GM21825 (cell line): ENCODE measurements around the gene CNTNAP2.
"Not testable (repeated sequence)": the region's sequence is repeated elsewhere in the genome, so short reads cannot be mapped to it uniquely, and the experiment has no call there.

Source experiments
- ATAC-seq: cut with Tn5 transposase; IDR thresholded peaks from one replicate; pipeline ENCODE4 v1.9.1; 2021; ENCODE audit warnings: mild to moderate bottlenecking, moderate library complexity; ENCODE audit not compliant: unreplicated experiment

Gene CNTNAP2

DNA sequence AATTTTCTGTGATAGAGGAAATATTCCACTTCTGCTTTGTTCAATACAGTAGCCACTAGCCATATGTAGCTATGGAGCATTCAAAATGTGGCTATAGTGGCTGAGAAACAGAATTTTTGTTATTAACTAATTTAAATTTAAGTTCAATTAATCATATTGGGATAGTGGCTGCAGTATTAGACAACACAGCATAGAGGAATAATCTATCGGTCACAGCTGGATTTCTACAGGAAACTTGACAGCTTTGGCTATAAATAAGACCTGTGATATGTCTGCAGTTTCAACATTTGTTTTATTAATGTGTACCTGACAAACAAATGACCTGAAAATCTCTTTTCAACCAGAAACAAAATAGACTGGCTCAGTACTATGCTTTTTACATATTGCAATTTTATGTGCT lies 953.2 kb downstream of the CNTNAP2 start:
- ATAC-seq = no peak

GRCh38 chr7:147070886-147071285 lies 954.3 kb downstream of the CNTNAP2 start:
- no peak for ATAC-seq

DNA sequence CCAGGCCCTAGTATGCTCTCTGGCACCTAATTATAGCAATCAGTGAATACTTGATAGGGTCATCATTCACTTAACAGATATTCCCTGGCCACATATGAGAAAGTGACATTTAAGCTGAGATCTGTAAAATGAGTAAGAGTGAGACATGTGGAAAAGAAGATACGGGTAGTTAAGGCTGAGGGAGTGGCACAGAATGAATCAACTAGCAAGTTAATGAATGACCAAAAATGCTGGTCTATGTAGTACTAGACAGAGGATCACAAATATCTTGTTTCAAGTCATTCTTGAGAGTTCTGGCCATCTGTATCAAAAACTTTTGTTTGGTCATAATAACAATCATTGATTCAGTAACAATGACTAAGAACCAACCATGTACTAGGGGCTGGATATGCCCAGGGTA lies 954.9 kb downstream of the CNTNAP2 start:
- ATAC-seq = no peak

GRCh38 chr7:147078312-147078711 lies 961.7 kb downstream of the CNTNAP2 start:
- ATAC-seq = no peak

DNA sequence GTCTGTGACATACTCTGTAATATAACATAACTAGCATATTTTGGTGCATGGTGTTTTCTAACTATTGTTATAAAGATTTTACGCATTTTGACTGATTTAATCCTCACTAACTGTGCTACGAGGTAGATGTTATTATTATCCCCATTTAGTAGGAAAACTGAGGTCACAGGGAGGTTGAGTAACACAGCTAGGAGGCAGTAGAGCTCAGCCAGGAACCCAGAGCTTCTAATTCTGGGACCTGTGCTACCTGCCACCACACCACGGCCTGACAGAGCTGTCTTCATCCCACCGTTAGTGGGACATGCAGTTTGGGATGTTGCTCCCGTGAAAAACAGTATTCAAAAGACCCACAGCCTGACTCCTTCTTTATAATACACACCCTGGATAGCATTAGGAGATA lies 962.5 kb downstream of the CNTNAP2 start:
- no peak for ATAC-seq

DNA sequence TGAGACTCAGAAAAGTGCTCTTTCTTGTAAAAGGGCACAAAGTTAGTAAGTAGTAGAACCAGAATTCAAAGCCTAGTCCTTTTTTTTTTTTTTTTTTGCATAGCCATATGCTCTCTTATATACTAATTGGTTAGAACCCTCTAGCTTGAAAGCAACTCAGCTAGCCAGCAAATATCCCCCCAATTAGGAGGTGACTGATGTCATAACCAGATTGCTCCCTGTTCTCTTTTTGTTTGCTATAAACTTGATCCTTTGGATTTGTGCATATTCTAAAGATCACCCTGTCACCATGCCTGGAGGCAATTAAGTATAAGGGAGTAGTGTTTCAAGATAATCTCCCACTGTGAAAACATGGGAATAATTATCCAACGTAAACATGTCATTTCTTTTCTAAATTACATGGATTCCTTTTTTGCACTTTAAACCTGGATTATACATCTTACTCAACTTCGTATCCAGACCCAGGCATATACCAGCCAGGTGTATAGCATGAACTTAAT lies 963.4 kb downstream of the CNTNAP2 start:
- no peak for ATAC-seq

GRCh38 chr7:147081117-147081516 lies 964.5 kb downstream of the CNTNAP2 start:
- no peak for ATAC-seq

DNA sequence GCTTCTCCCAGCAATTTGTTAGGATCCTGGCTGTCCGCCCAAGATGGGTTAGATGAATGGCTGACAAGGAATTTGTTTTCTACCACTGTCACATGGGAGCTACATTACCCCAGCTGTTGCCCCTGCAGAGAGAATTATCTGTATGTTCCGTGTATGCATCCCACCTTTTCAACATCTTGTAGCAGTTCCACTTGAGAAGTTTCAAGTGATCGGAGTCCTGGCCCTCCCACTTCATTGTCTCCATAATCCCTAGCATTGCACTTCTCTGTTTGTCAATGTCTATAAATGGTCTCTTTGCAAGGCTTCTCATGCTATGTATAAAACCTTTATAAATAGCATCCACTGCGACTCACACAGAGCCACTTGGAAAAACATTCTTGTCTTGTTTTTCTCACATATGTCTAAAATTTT lies 972.5 kb downstream of the CNTNAP2 start:
- ATAC-seq = no peak

DNA sequence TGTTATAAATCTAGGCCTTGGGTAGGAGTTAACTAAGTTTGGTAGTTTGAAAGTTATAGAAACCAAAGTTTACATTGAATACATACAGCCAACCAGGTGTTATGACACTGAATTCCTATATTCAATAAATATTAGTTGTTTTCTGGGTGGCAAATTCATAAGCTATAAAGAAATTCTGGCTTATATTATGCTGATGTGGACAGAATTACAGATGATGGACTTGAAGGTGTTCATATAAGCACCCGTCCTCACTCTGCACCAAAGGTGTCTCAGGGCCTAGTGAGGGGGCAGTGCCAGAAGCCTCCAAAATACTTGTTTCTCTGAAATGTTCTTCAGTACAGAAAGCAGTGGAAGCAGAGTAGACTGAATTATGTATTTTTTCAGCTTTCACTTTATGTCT lies 973.0 kb downstream of the CNTNAP2 start:
- no peak for ATAC-seq

GRCh38 chr7:147096629-147097028 lies 980.0 kb downstream of the CNTNAP2 start:
- no peak for ATAC-seq

DNA sequence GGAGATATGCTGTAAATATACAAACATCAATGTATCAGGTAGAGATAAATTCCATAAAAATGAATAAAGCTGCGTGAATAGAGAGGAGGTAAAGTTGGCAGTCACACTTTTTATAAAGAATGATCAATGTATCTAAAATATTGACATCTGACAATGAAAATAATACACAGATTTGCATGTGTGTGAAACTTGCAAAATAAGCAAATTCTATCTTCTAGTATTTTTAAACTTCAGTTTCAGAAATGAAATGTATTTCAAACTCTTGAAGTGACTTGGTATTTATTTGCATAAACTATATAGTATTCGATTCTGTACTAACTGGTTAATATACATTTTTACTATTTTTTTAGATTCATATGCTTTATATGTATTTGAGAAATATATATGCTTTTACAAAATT lies 986.6 kb downstream of the CNTNAP2 start:
- no peak for ATAC-seq

GRCh38 chr7:147106746-147107145 lies 990.1 kb downstream of the CNTNAP2 start:
- ATAC-seq = no peak

DNA sequence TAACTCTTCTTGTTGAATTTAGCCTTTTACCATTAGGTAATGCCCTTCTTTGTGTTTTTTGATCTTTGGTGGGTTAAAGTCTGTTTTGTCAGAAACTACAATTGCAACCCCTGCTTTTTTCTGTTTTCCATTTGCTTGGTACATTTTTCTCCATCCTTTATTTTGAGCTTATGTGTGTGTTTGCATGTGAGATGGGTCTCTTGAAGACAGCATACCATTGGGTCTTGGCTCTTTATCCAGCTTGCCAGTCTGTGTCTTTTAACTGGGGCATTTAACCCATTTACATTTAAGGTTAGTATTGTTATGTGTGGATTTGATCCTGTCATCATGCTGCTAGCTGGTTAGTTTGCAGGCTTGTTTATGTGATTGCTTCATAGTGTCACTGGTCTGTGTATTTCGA lies 997.9 kb downstream of the CNTNAP2 start:
- ATAC-seq = not testable (repeated sequence)

GRCh38 chr7:147136352-147136751 lies 1019.8 kb downstream of the CNTNAP2 start:
- ATAC-seq = no peak

- ATAC-seq = no peak
Measured at GRCh38 chr7:147145194-147145593, 1028.6 kb downstream of the CNTNAP2 start.

- ATAC-seq = no peak
Measured at GRCh38 chr7:147146169-147146568, 1029.6 kb downstream of the CNTNAP2 start.

DNA sequence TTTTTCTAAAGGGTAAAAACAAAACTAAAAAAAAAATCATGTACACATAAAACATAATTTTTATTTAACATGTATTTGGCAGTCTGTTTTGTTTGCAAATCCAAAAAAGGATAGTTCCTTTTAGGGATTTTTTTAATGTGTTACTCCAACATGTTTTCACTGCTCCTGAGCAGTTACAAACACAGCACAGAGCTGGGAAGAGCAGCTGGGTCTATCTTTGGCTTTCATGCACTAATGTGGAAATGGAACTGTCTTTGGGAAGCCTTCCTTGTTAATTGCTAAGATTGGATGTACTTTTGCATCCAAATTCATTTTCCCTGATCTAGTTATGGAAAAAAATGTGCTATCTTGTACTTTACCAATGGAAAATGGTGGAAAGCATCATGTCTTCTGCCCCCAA lies 1035.1 kb downstream of the CNTNAP2 start:
- ATAC-seq = no peak

DNA sequence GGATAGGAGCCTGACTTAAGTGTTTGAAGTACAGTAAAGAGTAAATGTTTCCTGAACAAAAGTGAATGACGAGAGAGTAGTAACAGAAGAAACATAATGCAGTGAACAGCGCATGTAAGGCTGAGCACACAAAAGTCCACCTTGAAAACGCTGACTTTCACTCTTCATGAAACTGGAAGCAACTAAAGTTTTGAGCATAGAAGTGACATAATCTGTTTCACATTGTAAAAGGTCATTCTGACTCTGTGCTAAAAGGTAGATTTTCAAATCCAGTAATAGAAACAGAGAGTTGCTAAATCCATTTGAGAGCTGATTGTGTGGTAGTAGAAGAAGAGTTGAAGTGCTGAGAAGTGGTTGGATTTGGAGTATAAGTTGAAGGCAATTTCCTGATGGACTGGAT lies 1037.0 kb downstream of the CNTNAP2 start:
- ATAC-seq = no peak

GRCh38 chr7:147161405-147161804 lies 1044.8 kb downstream of the CNTNAP2 start:
- no peak for ATAC-seq

- no peak for ATAC-seq
Measured at GRCh38 chr7:147170341-147171012, 1053.9 kb downstream of the CNTNAP2 start.

- no peak for ATAC-seq
Measured at GRCh38 chr7:147171013-147171391, 1054.4 kb downstream of the CNTNAP2 start.

GRCh38 chr7:147173883-147174282 lies 1057.3 kb downstream of the CNTNAP2 start:
- no peak for ATAC-seq

GRCh38 chr7:147182874-147183273 lies 1066.3 kb downstream of the CNTNAP2 start:
- no peak for ATAC-seq
